Measurements from ENCODE around the gene HSPA1A.

HSPA1A gene

DNA sequence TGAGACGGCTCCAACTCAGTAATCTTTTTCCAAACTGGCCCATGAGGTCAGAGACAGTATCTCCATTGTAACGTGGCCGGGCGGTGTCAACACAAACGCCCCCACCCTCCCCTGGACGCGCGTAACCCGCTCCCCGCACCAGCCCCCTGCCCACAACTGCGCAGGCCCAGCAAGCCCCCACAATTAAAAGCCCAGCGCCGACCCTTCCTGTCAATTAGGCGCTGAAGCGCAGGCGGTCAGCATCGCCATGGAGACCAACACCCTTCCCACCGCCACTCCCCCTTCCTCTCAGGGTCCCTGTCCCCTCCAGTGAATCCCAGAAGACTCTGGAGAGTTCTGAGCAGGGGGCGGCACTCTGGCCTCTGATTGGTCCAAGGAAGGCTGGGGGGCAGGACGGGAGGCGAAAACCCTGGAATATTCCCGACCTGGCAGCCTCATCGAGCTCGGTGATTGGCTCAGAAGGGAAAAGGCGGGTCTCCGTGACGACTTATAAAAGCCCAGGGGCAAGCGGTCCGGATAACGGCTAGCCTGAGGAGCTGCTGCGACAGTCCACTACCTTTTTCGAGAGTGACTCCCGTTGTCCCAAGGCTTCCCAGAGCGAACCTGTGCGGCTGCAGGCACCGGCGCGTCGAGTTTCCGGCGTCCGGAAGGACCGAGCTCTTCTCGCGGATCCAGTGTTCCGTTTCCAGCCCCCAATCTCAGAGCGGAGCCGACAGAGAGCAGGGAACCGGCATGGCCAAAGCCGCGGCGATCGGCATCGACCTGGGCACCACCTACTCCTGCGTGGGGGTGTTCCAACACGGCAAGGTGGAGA, at the start of gene HSPA1A, which contains the start of gene HSPA1L:
Gene HSPA1A (plus strand): TSS at position 519 of the 814 bp plus-strand sequence. CDS start 214 bp downstream, at position 733.
Gene HSPA1L (minus strand): TSS at position 259 of the 814 bp plus-strand sequence. CDS start 3,311 bp downstream, outside the sequence.
- DNase-seq: peak; percentile 77 to 83

DNA sequence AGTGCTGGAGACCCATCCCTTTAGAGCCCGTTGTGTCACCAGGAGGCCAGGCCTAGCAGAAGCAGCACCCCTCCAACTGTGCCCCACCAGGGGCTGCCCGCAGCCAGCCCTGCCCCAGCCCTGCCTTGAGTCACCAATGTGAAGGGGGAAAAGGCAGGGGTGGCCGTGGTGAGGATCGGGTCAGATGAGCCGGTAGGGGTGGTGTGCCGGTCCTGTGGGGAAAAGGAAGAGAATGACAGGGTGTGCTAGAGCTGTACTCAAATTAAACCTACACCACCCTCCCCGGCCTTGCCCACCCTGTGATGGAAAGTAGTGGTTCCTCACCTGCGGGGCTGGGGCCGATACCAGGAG, 49.8 kb upstream of the HSPA1A start:
- no peak for DNase-seq

DNA sequence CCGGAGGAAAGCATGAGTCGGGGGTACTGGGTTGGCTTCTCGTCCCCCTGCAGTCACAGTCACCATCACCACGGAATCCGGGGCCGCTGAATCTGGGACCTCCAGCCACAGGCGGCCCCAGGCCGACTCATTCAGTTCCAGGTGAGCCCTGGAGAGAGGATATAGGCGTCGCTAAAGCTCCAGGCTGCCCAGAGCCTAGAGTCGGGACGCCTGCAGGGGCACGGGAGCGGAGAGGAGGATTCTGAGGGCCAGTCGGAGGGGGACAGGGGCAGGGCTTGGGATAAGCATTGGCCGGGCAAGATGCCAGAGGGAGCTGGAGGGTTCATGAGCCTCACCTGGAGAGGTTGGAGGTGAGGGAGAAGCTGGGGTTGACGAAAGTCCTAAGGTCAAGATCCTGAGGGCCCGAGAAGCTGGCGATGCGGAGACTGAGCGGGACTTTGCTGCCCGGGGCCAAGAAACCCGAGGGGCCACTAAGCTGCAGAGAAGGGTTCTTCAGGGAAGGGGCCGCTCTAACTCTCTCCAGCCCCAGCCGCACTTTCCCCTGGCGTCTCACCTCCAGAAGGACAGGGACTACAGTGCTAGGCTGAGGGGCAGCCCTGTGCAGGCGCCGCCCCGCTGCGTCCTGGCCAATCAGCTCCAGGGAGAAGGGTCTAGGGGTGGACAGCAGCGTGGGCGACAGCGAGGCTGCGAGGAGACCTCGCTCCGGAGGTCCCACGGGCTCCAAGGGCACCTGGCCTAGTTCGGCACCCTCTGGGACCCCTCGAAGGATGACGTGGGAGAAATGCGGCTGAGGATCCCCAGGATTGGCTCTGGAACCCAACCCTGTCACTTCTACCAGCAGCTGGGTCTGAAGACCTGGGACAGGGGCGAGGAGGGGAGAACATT, 49.2 kb upstream of the HSPA1A start:
- DNase-seq: no peak

DNA sequence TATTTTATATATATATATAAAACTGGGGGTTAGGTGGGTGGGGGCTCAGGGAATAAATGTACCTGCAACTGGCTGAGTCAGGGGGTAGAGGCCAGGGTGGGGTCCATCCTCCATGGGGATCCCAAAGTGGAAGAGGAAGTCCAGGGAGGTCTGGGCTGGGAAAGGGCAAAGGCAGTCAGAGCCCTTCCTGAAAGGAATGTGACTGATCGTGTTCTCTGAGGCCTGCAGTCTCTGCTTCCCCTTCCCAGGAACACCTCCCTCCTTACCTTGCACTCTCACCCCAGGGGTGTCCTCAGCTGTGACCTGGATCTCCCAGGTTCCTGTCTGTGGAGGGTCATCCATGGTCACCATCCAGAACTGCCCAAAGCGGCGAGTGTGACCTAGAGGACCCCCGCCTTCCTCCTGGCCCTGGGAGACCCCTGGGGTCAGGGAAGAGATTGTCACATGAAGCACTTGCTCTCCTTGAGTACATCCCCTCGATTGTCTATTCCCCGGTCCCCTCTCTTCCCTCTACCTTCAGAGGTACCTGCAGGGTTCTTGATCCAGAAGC, 48.2 kb upstream of the HSPA1A start:
- no peak for DNase-seq

DNA sequence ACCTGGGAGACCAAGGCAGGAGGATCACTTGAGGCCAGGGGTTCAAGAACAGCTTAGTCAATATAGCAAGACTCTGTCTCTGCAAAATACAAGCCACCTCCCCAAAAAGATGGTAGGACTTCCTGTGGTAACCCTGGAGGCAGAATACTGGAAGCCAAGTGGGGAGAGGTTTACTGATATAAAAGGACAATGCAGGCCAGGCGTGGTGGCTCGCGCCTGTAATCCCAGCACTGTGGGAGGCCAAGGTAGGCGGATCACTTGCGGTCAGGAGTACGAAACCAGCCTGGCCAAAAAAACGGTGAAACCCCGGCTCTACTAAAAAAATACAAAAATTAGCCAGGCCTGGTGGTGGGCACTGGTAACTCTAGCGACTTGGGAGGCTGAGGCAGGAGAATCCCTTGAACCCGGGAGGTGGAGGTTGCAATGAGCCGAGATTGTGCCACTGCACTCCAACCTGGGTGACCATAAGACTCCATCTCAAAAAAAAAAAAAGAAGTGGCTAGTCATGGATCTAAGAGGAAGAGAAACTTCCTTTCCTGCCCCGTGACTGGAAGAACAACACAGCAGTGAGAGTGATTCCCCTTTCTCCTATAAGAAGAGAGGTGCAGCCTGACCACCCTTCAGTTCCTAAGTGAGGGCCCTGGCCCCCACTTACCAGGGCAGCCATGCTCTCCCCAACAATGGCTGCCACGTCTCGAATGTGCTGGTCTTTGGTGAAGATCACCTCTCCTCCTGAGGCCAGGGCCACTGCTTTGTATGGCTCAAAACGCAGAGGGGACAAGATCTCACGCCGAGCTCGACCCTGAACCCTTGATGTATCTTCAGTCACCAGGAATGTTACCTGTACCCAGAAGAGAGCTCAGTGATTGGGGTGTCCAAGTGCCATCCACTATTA, 46.7 kb upstream of the HSPA1A start:
- no peak for DNase-seq

DNA sequence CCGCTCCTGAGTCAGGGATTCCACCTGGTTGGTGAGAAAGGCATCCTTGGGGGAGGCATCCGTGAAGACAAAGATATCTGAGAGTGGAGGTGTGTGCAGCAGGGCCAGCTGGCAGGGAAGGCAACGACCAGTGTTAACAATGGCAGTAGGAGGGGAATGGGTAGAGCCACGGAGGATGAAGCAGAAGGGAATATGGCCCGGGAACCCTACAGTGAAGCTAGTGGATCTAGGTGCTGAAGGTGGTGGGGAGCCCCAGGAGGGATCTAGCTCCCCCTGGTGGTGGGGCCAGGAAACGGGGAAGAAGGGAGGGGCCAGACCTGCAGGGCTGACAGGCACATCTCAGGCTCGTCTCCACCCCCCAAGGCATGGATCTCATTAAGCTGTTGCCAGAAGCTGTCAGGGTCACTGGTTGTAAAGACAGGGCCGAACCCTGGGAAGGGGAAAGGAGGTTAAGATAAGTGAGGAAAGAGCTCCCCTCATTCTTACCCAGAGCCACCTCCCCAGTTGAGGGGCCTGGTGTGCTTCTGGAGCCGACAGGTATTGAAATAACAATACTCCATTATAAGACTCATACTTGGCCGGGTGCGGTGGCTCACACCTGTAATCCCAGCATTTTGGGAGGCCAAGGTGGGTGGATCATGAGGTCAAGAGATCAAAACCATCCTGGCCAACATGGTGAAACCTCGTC, 45.5 kb upstream of the HSPA1A start:
- peak; percentile 54 to 79 for DNase-seq

DNA sequence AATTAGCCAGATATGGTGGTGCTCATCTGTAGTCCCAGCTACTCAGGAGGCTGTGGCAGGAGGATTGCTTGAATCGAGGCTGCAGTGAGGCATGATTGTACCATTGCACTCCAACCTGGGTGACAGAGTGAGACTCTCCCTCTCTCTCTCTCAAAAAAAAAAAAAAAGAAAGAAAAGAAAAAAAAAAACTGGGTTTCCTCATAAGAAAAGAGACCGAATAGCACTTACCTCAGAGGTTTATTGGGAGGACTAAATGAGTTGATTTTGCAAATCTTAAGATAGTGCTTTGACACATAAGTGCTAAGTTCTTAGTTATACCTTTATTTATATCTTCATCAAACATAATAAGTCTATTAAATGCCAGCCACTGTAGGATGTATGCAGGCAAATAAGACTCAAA, 44.5 kb upstream of the HSPA1A start:
- no peak for DNase-seq

DNA sequence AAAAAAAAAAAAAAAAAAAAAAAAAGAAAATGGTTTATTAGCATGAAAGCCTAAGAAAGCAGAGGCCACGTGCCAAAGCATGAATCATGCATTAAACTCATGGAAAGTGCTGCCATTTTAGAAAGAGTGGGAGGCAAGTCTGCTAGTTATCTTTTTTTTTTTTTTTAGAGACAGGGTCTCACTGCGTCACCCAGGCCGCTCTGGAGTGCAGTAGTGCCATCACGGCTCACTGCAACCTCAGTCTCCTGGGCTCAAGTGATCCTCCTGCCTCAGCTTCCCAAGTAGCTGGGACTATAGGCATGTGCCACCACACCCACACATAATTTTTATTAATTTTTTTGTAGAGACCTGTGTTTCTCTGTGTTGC, 43.4 kb upstream of the HSPA1A start:
- no peak for DNase-seq

DNA sequence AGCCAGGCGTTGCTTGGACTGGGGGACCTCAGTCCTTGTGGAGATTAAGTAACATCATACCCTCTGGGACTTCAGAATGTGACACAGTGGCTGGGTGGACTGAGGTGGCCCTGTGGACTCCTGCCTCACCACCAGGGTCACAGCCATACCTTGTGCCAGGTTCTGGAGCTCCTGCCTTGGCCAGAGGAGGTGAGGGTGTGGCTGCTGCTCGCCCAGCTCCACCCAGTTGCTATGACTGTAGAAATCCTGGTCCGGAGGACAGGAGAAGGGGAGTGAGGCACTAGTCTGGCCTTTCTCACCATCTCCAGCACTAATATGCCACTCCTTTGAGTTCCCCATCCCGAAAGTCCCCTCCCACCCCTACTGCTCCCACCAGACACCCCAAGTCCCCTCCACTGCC, 40.2 kb upstream of the HSPA1A start:
- DNase-seq: no peak

DNA sequence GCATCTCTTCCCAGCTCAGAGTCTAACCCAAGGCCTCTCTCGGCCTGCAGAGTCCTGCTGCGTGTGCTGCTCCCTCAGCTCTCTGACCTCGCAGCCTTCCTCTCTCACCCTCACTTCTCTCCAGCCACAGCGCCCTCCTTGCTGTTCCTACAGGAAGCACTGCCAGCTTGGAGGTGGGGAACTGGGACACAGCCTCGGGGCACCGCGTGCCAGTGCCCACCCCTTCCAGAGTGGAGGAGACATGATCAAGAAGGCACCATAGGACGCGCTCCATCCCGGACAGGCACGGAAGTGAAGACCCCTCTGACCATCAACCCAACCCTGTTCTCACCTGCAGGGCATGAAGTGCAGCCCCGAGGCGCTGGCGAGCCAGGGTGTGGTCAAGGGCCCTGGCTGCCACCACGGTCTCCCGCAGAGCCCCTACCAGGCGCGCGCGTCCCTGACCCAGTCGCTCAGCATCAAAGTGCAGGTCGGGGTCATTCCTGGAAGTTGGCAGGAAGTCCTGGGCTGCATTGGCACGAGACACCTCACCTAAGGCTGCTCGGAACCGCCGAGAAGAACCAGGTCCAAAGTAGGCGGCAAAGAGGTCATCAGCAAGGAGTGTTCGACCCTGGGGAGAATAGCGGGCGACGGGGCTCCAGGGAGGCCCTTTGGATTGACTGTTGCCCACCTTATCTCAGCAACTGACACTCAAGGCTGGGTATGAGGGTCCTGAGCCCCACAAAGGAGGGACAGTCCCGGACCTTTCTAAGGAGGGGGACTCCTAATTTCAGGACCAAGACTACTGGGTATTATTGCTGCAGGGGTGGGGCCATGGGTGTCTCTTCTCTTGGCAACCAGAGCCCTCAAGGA, 39.5 kb upstream of the HSPA1A start:
- DNase-seq: no peak

DNA sequence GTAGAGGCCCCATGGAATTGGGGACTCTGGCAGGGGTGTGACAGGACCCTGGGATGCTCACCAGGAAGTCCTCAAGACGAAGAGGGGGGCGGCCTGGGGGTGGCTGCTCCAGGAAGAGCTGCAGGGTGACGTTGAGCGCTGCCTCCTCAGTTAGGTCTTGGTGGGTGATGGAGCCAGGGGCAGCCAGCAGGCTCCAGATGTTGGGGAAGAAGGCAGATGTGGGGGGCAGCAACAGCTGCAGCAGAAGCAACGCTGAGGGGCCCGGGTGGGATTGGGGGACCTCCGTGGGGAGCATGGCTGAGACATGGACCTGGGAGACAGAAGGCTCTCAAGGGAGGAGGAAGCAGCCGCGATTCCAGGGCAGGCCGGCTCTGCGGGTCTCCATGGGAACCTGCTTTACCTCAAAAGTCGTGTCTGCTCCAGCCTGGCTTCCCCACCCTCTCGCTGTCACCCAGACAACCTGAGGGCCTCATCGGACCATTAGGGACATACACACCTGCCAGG, 38.8 kb upstream of the HSPA1A start:
- no peak for DNase-seq

DNA sequence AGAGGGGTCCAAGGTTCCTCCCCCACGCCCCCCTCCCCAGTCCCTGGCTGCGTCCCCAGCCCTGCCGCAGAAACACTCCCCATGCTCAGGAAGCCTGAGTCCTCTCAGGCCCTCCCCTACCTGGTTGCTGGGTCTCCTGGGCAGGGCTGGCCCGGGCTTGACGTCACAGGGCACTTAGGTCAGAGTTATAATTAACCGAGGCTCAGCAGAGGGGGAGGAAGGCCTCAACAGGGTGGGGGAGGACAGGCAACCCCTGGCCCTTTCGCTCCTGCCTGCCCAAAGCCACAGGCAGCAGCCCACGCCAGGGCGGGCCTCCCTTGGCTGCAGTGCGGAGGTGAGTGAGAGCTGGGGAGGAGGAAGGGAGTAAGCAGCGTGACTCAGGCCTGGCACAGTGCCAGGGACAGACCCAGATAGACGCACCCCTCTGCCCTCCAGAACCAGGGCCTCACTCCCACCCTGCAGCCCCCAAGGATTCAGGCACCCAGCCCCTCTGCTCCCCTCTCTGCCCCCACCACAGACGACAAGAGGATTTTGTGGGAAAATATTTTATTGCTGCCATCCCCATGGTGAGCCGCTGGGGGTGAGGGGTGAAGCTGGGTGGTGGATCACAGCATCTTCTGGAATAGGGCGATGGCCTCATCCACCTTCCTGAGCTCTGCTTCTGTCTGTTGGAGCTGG, 38.2 kb upstream of the HSPA1A start, which contains the start of gene VWA7:
Gene VWA7 (minus strand): TSS at position 340 of the 678 bp plus-strand sequence. CDS start 549 bp downstream, outside the sequence.
- DNase-seq: peak; percentile 34 to 68

DNA sequence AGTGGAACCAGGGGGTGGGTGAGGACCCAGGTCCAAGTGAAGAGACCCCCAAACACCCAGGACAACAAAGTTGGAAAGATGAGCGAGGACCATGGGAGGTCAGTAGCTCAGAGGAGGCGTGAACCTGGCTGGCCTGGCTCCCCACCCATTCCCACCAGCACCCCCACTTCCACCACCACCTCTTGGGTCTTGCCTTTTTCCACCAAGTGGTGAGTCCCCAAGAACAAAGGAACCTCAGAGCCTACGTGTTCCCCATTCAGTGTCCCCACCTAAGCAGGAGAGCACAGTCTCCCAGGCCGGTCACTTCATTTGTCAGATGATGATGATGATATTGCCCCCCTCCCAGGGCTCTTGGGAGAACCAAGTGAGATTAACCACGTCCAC, 37.7 kb upstream of the HSPA1A start:
- no peak for DNase-seq

DNA sequence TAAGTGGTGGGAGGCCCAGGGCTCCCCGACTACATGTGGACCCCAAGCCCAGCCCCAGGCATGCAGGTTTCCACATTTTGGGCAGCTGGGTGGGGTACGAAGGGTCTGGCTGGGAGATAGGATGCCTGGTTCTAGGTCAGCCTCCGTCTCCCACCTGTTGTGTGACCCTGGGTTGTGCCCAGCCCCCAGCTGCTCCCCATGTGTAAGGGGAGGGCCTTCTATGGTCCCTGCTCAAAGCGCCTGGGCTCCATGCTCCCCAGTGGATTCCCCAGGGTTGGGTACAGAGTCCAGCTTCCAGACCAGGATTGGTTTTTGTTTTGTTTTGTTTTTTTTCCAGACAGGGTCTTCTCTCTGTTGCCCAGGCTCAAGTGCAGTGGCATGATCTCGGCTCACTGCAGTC, 37.1 kb upstream of the HSPA1A start:
- DNase-seq: no peak

DNA sequence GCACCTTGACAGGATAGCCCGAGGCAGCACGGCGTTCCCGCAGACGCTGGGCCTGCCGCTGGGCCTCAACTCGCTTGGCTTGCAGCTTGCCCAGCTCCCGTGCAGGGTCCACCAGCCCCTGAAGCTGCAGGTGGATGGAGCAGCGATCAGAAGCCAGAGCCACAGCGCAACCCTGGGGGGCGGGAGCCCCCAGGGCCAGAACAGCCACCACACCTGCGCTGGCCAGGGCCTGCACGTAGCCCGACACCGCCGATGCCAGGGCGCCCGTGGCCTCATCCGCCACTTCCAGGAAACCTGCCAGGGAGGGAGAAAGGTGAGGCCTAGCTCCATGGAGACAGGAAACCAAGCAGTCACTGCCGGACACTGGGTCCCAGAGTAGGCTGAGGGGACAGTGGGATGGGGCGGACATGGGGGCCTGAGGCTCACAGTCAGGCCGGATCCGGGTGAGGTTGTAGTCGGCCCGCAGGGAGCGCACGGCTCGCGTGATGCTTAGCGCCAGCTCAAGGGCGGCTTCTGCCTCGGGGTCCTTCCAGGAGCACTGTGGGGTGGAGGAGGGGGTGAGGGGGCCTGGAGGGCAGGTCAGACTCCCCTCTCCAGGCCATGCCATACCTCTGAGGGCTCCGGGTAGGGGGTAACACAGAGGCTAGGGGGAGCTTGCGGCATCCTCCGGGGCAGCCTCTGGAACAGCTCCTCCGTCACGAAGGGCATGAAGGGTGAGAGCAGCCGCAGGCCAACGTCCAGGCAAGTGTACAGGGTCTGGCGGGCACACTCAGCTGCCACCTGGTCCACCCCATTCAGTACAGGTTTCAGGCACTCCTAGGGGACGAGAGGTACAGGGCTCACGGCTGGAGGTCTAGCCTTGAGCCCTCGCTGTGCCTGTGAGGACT, 36.1 kb upstream of the HSPA1A start:
- DNase-seq: no peak

DNA sequence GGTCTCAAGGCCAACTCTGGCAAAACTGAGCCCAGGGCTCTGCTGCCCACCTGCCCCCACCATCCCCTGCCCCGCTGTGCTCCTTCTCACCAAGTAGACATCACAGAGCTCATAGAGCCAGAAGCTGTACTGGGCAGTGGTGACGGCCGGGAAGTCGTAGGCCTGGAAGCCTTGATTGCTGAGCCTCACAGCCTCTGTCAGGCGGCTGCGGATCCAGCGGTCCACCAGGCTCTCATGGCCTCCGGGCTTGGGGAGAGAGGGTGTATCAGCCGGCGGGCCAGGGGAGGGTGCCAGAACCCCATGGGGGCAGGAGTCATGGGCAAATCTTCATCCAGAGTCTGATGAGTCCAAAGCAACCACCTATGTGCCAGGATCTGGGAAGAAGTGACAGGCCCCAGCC, 35.4 kb upstream of the HSPA1A start:
- DNase-seq: no peak

DNA sequence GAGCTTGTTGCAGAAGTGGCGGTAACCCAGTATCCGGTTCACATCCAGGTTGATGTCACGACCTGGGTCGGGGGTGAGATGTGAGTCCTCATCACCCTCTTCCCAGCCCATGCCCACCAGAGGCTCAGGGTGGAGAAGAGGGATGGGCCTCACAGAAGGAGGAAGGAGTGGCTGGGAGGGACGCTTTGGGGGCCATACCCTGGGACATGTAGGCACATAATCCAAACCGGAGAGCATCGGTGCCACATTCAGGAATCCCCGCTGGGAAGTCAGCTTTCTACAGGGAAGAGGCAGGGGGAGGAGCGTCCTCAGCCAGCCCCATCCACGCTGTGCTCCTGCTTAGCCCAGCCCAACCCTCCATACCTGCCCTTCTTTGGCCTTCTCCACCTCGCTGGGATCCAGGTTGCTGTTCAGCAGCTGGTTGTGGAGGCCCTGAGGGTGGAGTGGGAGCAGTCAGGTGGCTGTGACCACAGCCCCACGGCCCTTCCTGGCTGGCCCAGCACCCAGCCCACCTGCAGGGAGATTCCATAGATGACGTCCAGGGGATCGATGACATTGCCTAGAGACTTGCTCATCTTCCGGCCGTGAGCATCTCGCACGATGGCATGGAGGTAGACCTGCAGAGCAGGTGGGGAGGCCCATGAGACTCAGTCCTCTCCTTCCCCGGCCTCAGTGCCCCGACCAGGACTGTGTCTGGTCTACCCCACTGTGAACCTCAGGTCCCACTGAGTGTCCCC, 34.7 kb upstream of the HSPA1A start:
- no peak for DNase-seq

Measured in bone marrow (tissue), 2 donors.